Fibroblast of lung (primary cell): Measurements from ENCODE around the gene NAB2. TPM values are rescaled to one million over a fixed set of nuclear protein-coding genes. Genes with fewer than 3 reads are reported as not detected.

Experiments
- DNase-seq, 2 donors: peaks; one replicate each; pipeline versions ENCODE4 v3.0.0 to v3.0.0-alpha.2; 2010; ENCODE audit warnings: low read depth in 2 of 2
- H2AFZ ChIP-seq: 2 replicates; pipeline ENCODE4 v1.5.1; 2012; ENCODE audit warnings: low read length, control low read depth, inconsistent platforms
- H3K27ac ChIP-seq: 2 replicates; pipeline ENCODE4 v1.5.1; 2011; ENCODE audit warnings: low read length, control low read depth; ENCODE audit not compliant: insufficient read depth
- H3K27me3 ChIP-seq: 2 replicates; pipeline ENCODE4 v1.5.1; 2011; ENCODE audit warnings: mild to moderate bottlenecking, low read length; ENCODE audit not compliant: control insufficient read depth, insufficient read depth
- H3K36me3 ChIP-seq: 2 replicates; pipeline ENCODE4 v1.5.1; 2011; ENCODE audit warnings: low read length; ENCODE audit not compliant: control insufficient read depth, insufficient read depth
- H3K4me1 ChIP-seq: 2 replicates; pipeline ENCODE4 v1.5.1; 2011; ENCODE audit warnings: low read length; ENCODE audit not compliant: control insufficient read depth, insufficient read depth; ENCODE audit errors: extremely low read depth
- H3K4me2 ChIP-seq: 2 replicates; pipeline ENCODE4 v1.5.1; 2011; ENCODE audit warnings: low read length, control low read depth; ENCODE audit not compliant: insufficient read depth; ENCODE audit errors: extremely low read depth
- H3K4me3 ChIP-seq, 4 experiments: fragments of 200-600 bp in 1 of 4; sonication (generic) in 1 of 4; replicated peaks in 1 of 4; 2 replicates each; pipeline ENCODE4 v1.5.1; 2011 to 2016; ENCODE audit warnings: low read length in 4 of 4, low read depth in 3 of 4, mild to moderate bottlenecking in 3 of 4, control low read depth in 2 of 4, inconsistent platforms in 1 of 4, mixed read lengths in 1 of 4; ENCODE audit not compliant: insufficient read depth in 1 of 4; ENCODE audit errors: control extremely low read depth in 1 of 4
- H3K79me2 ChIP-seq: 2 replicates; pipeline ENCODE4 v1.5.1; 2012; ENCODE audit warnings: mild to moderate bottlenecking, low read length, inconsistent platforms; ENCODE audit not compliant: control insufficient read depth, insufficient read depth
- H3K9ac ChIP-seq: 2 replicates; pipeline ENCODE4 v1.5.1; 2011; ENCODE audit warnings: mild to moderate bottlenecking, low read length, control low read depth; ENCODE audit not compliant: insufficient read depth
- H3K9me3 ChIP-seq: 2 replicates; pipeline ENCODE4 v1.5.1; 2012; ENCODE audit warnings: low read depth, low read length; ENCODE audit not compliant: control insufficient read depth, insufficient read depth
- H4K20me1 ChIP-seq: 2 replicates; pipeline ENCODE4 v1.5.1; 2011; ENCODE audit warnings: low read length; ENCODE audit not compliant: control insufficient read depth, insufficient read depth; ENCODE audit errors: extremely low read depth
- CTCF ChIP-seq, 2 donors: IDR thresholded peaks in 1 of 2; conservative IDR thresholded peaks in 1 of 2; 1 replicate in 1 of 2; 2 replicates in 1 of 2; pipeline ENCODE4 v1.5.1; 2011 to 2012; ENCODE audit warnings: low read length in 2 of 2, control low read depth in 1 of 2, inconsistent platforms in 1 of 2, low read depth in 1 of 2, mild to moderate bottlenecking in 1 of 2
- EZH2 ChIP-seq: IDR thresholded peaks from 2 replicates; pipeline ENCODE4 v1.5.1; 2012; ENCODE audit warnings: low read length, control low read depth, mild to moderate bottlenecking; ENCODE audit errors: missing control alignments
- polyA plus RNA-seq, 2 donors: library from polyadenylated mRNA; depleted of rRNA in 1 of 2; stranded (reverse) in 1 of 2; unstranded in 1 of 2; fragments of >200 nt; gene quantifications; 2 replicates each; pipeline ENCODE4 v1.2.1, GENCODE V29; 2011 to 2012; ENCODE audit warnings: missing spikeins in 1 of 2
- total RNA-seq: library from RNA; depleted of rRNA; stranded (reverse); fragments of >200 nt; gene quantifications from 2 replicates; pipeline ENCODE4 v1.2.1, GENCODE V29; 2014

NAB2 gene
- total and polyA plus RNA-seq, 2 donors (not counting 1 experiment from before 2014, with no cell fraction given) = 31.3 to 39.6 TPM

GRCh38 chr12:57087691-57088353 lies 1.1 kb upstream of the NAB2 start:
- H3K9me3 ChIP-seq = no peaks in the 10 kb centered on the region
- peaks cover 38% of the 10 kb centered on the region for H3K79me2 ChIP-seq
- no peaks in the 10 kb centered on the region for H4K20me1 ChIP-seq
- peak overlapping the region; percentile 92 for H3K9ac ChIP-seq
- no peak overlapping the region for H2AFZ ChIP-seq
- TF ChIP-seq CTCF (conservative IDR thresholded peaks at IDR 0.05 in 1 of 2, IDR thresholded peaks at IDR 0.05 in 1 of 2; ENCODE audit: low read depth in 1 of 2, low read length in 2 of 2) (no peak), EZH2 (no peak)
- peaks cover 12% of the 10 kb centered on the region for H3K36me3 ChIP-seq
- no peaks in the 10 kb centered on the region for H3K27me3 ChIP-seq
- peak overlapping the region; percentile 100 for H3K4me2 ChIP-seq
- H3K27ac ChIP-seq = peak overlapping the region; percentile 99
- H3K4me1 ChIP-seq = peaks cover 19% of the 10 kb centered on the region
- DNase-seq = peak; percentile 96 to 97
- peak overlapping the region; percentile 48 to 87 (median 58) for H3K4me3 ChIP-seq

- DNase-seq = peak; percentile 57 to 69
These were observed 644 bp downstream of the NAB2 start for GRCh38 chr12:57089271-57090245.

More at GRCh38 chr12:57089271-57090245, 644 bp downstream of the NAB2 start:
- peaks cover 19% of the 10 kb centered on the region for H3K36me3 ChIP-seq
- TF ChIP-seq EZH2 (no peak), CTCF (conservative IDR thresholded peaks at IDR 0.05 in 1 of 2, IDR thresholded peaks at IDR 0.05 in 1 of 2; ENCODE audit: low read depth in 1 of 2, low read length in 2 of 2) (no peak)
- no peaks in the 10 kb centered on the region for H3K9me3 ChIP-seq
- H3K4me2 ChIP-seq = peak overlapping the region; percentile 21
- peak overlapping the region; percentile 73 to 95 (median 83) for H3K4me3 ChIP-seq
- no peaks in the 10 kb centered on the region for H3K27me3 ChIP-seq
- H3K27ac ChIP-seq = peak overlapping the region; percentile 83
- peak overlapping the region; percentile 86 for H3K9ac ChIP-seq
- H4K20me1 ChIP-seq = no peaks in the 10 kb centered on the region
- H3K79me2 ChIP-seq = peaks cover 46% of the 10 kb centered on the region
- no peak overlapping the region for H2AFZ ChIP-seq
- peaks cover 31% of the 10 kb centered on the region for H3K4me1 ChIP-seq
